OCI-LY1 (cell line): ENCODE results near the gene MAN1C1.

Experiments used
- CTCF ChIP-seq: fragments of 200-600 bp; sonication (generic), shearing (Covaris generic); IDR thresholded peaks from 2 replicates; pipeline ENCODE4 v1.5.1; 2017; ENCODE audit warnings: mild to moderate bottlenecking, antibody characterized with exemption, low read length, moderate library complexity, mixed read lengths
- EZH2 ChIP-seq: fragments of 200-600 bp; sonication (generic), shearing (Covaris generic); IDR thresholded peaks from 2 replicates; pipeline ENCODE4 v1.8.0; 2017; ENCODE audit warnings: borderline replicate concordance, mixed run types, mild to moderate bottlenecking, antibody characterized with exemption, low read length, moderate library complexity, mixed read lengths

- TF ChIP-seq CTCF: no peak
- TF ChIP-seq EZH2: no peak
These were observed 152.4 kb downstream of the MAN1C1 start for GRCh38 chr1:25768999-25769398.
